Breast epithelium (tissue), 4 donors: ENCODE data around the gene SARNP. TPM values are rescaled to one million over a fixed set of nuclear protein-coding genes. Genes with fewer than 3 reads are reported as not detected.

ENCODE experiments used
- DNase-seq, 2 donors: peaks; one replicate each; pipeline ENCODE4 v3.0.0-alpha.2; 2019; ENCODE audit warnings: low spot score in 2 of 2
- H3K27ac ChIP-seq, 2 donors: fragments of 200-600 bp; sonication (generic) in 1 of 2; one replicate each; pipeline ENCODE4 v1.5.1; 2016 to 2019; ENCODE audit warnings: mild to moderate bottlenecking in 1 of 2
- H3K27me3 ChIP-seq, 2 donors: fragments of 200-600 bp; sonication (generic) in 1 of 2; one replicate each; pipeline versions ENCODE4 v1.5.1 to v1.6.0; 2017 to 2019; ENCODE audit warnings: control low read depth in 1 of 2, mild to moderate bottlenecking in 1 of 2
- H3K36me3 ChIP-seq: fragments of 200-600 bp; one replicate; pipeline ENCODE4 v1.5.1; 2019
- H3K4me1 ChIP-seq, 2 donors: fragments of 200-600 bp; sonication (generic); one replicate each; pipeline ENCODE4 v1.5.1; 2016 to 2019; ENCODE audit warnings: control low read depth in 1 of 2
- H3K4me3 ChIP-seq, 3 donors: fragments of 200-600 bp; sonication (generic); 1 replicate in 2 of 3; 2 replicates in 1 of 3; pipeline ENCODE4 v1.5.1; 2016 to 2019; ENCODE audit warnings: mild to moderate bottlenecking in 3 of 3, moderate library complexity in 2 of 3
- H3K9me3 ChIP-seq, 2 donors: fragments of 200-600 bp; sonication (generic) in 1 of 2; one replicate each; pipeline ENCODE4 v1.5.1; 2016 to 2019; ENCODE audit warnings: control low read depth in 1 of 2
- POLR2A ChIP-seq: fragments of 450-650 bp; IDR thresholded peaks from one replicate; pipeline ENCODE4 v1.6.1; 2016; ENCODE audit warnings: antibody characterized with exemption, mild to moderate bottlenecking, moderate library complexity
- POLR2AphosphoS5 ChIP-seq, 3 donors: sonication (generic); formaldehyde crosslinking; IDR thresholded peaks; one replicate each; pipeline ENCODE4 v1.6.1; 2017; ENCODE audit warnings: antibody characterized with exemption in 3 of 3
- intact Hi-C: fragments of 100-400 bp; cut with DNase I; formaldehyde crosslinking; loops from one replicate; pipeline ENCODE4 v1.15.1; 2023; ENCODE audit warnings: low total_unique reads
- total RNA-seq, 3 donors: library from RNA; depleted of rRNA; stranded (reverse); fragments of >200 nt; gene quantifications; one replicate each; pipeline ENCODE4 v1.1.0, GENCODE V29; 2016
- TF ChIP-seq, protein P1 (sequence below), 3 donors: fragments of 450-650 bp; IDR thresholded peaks; one replicate each; pipeline ENCODE4 v1.5.1; 2016 to 2017; ENCODE audit warnings: antibody characterized with exemption in 3 of 3, mild to moderate bottlenecking in 3 of 3, moderate library complexity in 3 of 3

SARNP gene
- total RNA-seq, 3 donors from 2014 or later: 54.7 to 64.3 (median 55.3) TPM

DNA sequence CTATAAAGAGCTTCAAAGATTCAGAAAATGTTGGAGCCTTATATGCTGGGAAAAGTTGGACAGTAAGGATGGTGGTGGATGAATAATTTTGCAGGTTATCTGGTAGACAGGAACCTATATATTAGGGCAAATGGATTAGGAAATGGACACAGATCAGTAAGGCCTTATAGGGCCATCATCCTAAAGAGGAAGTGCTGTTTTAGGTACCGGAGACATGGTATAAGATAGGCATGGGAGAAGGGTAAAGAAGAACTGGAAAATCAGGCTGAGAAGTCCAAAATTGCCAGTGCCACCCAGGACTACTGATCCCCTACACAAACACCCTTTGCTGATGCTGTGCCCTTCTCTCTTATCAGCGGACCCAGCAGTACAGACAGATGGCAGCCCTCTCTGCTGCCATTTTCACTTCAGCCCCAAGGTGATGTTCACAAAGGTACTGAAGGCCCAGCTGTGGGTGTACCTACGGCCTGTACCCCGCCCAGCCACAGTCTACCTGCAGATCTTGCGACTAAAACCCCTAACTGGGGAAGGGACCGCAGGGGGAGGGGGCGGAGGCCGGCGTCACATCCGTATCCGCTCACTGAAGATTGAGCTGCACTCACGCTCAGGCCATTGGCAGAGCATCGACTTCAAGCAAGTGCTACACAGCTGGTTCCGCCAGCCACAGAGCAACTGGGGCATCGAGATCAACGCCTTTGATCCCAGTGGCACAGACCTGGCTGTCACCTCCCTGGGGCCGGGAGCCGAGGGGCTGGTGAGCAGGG lies 69.1 kb downstream of the SARNP start:
- H3K27ac ChIP-seq: no peak overlapping the region
- no peak overlapping the region for H3K4me3 ChIP-seq
- DNase-seq: no peak
- H3K36me3 ChIP-seq: peaks cover 3% of the 10 kb centered on the region
- peaks cover 0 to 4% of the 10 kb centered on the region in 2 donors for H3K4me1 ChIP-seq
- no peaks in the 10 kb centered on the region for H3K9me3 ChIP-seq
- intact Hi-C loops: no loop called here
- no peak for TF ChIP-seq POLR2A
- TF ChIP-seq, protein P1, sequence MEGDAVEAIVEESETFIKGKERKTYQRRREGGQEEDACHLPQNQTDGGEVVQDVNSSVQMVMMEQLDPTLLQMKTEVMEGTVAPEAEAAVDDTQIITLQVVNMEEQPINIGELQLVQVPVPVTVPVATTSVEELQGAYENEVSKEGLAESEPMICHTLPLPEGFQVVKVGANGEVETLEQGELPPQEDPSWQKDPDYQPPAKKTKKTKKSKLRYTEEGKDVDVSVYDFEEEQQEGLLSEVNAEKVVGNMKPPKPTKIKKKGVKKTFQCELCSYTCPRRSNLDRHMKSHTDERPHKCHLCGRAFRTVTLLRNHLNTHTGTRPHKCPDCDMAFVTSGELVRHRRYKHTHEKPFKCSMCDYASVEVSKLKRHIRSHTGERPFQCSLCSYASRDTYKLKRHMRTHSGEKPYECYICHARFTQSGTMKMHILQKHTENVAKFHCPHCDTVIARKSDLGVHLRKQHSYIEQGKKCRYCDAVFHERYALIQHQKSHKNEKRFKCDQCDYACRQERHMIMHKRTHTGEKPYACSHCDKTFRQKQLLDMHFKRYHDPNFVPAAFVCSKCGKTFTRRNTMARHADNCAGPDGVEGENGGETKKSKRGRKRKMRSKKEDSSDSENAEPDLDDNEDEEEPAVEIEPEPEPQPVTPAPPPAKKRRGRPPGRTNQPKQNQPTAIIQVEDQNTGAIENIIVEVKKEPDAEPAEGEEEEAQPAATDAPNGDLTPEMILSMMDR (IDR thresholded peaks at IDR 0.05): no peak
- no peak for TF ChIP-seq POLR2AphosphoS5 (IDR thresholded peaks at IDR 0.05)
- H3K27me3 ChIP-seq: no peaks in the 10 kb centered on the region

- Histone ChIP-seq H3K27me3 (no peaks in the 10 kb centered on the region), H3K27ac (no peak overlapping the region), H3K36me3 (no peaks in the 10 kb centered on the region), H3K4me1 (peaks cover 3 to 4% of the 10 kb centered on the region in 2 donors), H3K9me3 (no peaks in the 10 kb centered on the region), H3K4me3 (no peak overlapping the region)
- DNase-seq: no peak
- TF ChIP-seq POLR2A: no peak
- TF ChIP-seq, protein P1 (IDR thresholded peaks at IDR 0.05): no peak
- TF ChIP-seq POLR2AphosphoS5 (IDR thresholded peaks at IDR 0.05): no peak
- intact Hi-C loops: no loop called here
Measured at GRCh38 chr12:55746913-55747231, 70.7 kb downstream of the SARNP start.

- Histone ChIP-seq H3K27ac (peak overlapping the region; percentile 55 to 72), H3K4me3 (peak overlapping the region in 1 of 3 donors; percentile 48), H3K36me3 (no peaks in the 10 kb centered on the region), H3K9me3 (no peaks in the 10 kb centered on the region), H3K4me1 (peaks cover 3 to 4% of the 10 kb centered on the region in 2 donors), H3K27me3 (no peaks in the 10 kb centered on the region)
- intact Hi-C loops: no loop called here
- DNase-seq: no peak
- no peak for TF ChIP-seq POLR2AphosphoS5 (IDR thresholded peaks at IDR 0.05)
- no peak for TF ChIP-seq POLR2A
- TF ChIP-seq, protein P1 (IDR thresholded peaks at IDR 0.05): no peak
Measured at GRCh38 chr12:55746174-55746912, 71.2 kb downstream of the SARNP start.

DNA sequence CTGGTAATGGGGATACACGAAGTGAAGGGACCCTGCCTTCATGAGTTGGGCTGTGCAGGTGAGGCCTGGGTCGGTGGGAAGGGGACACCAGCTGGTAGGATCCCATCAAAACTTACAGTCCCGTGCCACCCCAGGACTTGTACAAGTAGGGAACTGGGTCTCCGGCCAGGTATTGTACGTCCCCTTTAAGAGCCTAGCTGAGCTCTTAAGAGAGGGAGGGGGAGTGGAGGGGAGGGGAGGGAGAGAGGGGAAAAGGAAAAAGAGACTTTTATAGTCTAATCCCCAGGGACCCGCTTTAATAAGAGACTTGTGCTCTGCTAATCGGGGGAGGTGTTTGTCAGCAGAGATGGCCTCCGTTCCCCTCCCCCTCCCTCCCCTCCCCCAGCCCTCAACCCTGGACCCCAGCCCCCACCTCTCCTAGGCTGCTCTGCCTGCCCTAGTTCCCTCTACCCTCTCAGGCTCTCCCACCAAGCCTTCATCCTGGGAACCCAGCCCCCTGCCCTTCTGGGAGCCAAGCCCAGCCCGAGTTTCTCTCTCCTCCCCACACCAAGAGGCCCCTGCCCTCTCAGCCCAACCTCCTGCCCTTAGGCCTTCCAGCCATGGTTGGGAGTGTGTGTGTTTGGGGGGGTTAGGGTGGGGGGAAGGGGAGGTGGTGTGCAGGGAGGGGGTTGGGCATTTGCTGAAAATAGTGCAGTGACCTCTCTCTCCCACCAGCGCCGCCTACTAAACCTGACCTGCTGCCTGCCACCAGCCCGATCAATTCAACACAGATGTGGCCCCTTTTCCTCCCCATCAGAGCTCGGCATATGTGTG lies 72.0 kb downstream of the SARNP start:
- Histone ChIP-seq H3K36me3 (no peaks in the 10 kb centered on the region), H3K27ac (peak overlapping the region; percentile 55 to 72), H3K27me3 (no peaks in the 10 kb centered on the region), H3K4me3 (peak overlapping the region in 2 of 3 donors; percentile 20 to 48), H3K9me3 (no peaks in the 10 kb centered on the region), H3K4me1 (peaks cover 3 to 4% of the 10 kb centered on the region in 2 donors)
- intact Hi-C loops: no loop called here
- TF ChIP-seq, protein P1 (IDR thresholded peaks at IDR 0.05): no peak
- TF ChIP-seq POLR2A: no peak
- TF ChIP-seq POLR2AphosphoS5 (IDR thresholded peaks at IDR 0.05): no peak
- DNase-seq: no peak
